Ascending aorta (tissue), 2 donors: ENCODE data around the gene KATNBL1. TPM values are rescaled to one million over a fixed set of nuclear protein-coding genes. Genes with fewer than 3 reads are reported as not detected.

Source experiments
- DNase-seq, 2 donors: peaks; one replicate each; pipeline ENCODE4 v3.0.0-alpha.2; 2019; ENCODE audit warnings: low spot score in 2 of 2
- H3K27ac ChIP-seq, 2 donors: fragments of 200-600 bp; sonication (generic); one replicate each; pipeline ENCODE4 v1.5.1; 2016 to 2017; ENCODE audit warnings: mild to moderate bottlenecking in 1 of 2
- H3K27me3 ChIP-seq: fragments of 200-600 bp; sonication (generic); one replicate; pipeline ENCODE4 v1.5.1; 2017
- H3K36me3 ChIP-seq, 2 donors: fragments of 200-600 bp; sonication (generic); one replicate each; pipeline ENCODE4 v1.5.1; 2016
- H3K4me1 ChIP-seq, 2 donors: fragments of 200-600 bp; sonication (generic); one replicate each; pipeline ENCODE4 v1.5.1; 2016 to 2017; ENCODE audit warnings: mild to moderate bottlenecking in 1 of 2
- H3K4me3 ChIP-seq, 2 donors: fragments of 200-600 bp; sonication (generic); one replicate each; pipeline ENCODE4 v1.5.1; 2016 to 2017; ENCODE audit warnings: mild to moderate bottlenecking in 1 of 2
- H3K9me3 ChIP-seq, 2 donors: fragments of 200-600 bp; sonication (generic); one replicate each; pipeline ENCODE4 v1.5.1; 2016
- intact Hi-C: fragments of 100-400 bp; cut with DNase I; formaldehyde crosslinking; loops from one replicate; pipeline ENCODE4 v1.15.1; 2023
- total RNA-seq: library from RNA; depleted of rRNA; stranded (reverse); fragments of >200 nt; gene quantifications from one replicate; pipeline ENCODE4 v1.1.0, GENCODE V29; 2016
- TF ChIP-seq, protein P1 (sequence below), 3 experiments: fragments of 200-600 bp in 2 of 3; fragments of 450-650 bp in 1 of 3; sonication (generic) in 2 of 3; IDR thresholded peaks; one replicate each; pipeline ENCODE4 v1.5.1; 2016 to 2019; ENCODE audit warnings: antibody characterized with exemption in 3 of 3, mild to moderate bottlenecking in 1 of 3, moderate library complexity in 1 of 3

Gene KATNBL1, protein sequence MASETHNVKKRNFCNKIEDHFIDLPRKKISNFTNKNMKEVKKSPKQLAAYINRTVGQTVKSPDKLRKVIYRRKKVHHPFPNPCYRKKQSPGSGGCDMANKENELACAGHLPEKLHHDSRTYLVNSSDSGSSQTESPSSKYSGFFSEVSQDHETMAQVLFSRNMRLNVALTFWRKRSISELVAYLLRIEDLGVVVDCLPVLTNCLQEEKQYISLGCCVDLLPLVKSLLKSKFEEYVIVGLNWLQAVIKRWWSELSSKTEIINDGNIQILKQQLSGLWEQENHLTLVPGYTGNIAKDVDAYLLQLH
- total RNA-seq, result 34.3 TPM

GRCh38 chr15:34209421-34210282 is at the start of gene KATNBL1:
KATNBL1 (minus strand) TSS chr15:34210096; CDS start chr15:34163676, 46,420 bp downstream.
- peaks cover 0 to 10% of the 10 kb centered on the region in 2 donors for H3K4me1 ChIP-seq
- intact Hi-C loops, result loop anchor here (1.0 kb wide), 3 partner anchors 16 to 147 kb away; partner anchors contain the start of genes EMC4 and PGBD4

DNA sequence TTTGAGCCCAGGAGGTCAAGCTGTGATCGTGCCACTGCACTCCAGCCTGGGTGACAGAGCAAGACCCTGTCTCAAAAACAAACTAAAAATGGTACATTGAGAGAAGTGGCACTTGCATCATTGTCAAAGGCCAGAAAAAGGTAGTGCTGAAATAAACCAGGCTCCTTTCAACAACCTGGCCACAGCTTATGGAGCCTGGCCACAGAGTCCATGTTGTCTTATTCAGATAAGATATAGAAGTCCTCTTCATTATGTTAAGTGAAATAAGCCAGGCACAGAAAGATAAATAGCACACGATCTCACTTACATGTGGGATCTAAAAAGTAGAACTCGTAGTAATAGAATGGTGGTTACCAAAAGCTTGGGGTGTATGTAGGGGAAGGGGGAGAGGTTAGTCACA is 49.7 kb upstream of the KATNBL1 start:
- peaks cover 23 to 39% of the 10 kb centered on the region in 2 donors for H3K36me3 ChIP-seq
- intact Hi-C loops, result no loop called here

More at GRCh38 chr15:34209421-34210282, at the start of gene KATNBL1:
- H3K27ac ChIP-seq, result peak within 1 kb of the TSS; percentile 80 to 86
- H3K27me3 ChIP-seq, result no peaks in the 10 kb centered on the region
- TF ChIP-seq, protein P1, sequence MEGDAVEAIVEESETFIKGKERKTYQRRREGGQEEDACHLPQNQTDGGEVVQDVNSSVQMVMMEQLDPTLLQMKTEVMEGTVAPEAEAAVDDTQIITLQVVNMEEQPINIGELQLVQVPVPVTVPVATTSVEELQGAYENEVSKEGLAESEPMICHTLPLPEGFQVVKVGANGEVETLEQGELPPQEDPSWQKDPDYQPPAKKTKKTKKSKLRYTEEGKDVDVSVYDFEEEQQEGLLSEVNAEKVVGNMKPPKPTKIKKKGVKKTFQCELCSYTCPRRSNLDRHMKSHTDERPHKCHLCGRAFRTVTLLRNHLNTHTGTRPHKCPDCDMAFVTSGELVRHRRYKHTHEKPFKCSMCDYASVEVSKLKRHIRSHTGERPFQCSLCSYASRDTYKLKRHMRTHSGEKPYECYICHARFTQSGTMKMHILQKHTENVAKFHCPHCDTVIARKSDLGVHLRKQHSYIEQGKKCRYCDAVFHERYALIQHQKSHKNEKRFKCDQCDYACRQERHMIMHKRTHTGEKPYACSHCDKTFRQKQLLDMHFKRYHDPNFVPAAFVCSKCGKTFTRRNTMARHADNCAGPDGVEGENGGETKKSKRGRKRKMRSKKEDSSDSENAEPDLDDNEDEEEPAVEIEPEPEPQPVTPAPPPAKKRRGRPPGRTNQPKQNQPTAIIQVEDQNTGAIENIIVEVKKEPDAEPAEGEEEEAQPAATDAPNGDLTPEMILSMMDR (IDR thresholded peaks at IDR 0.05), result peak; percentile 85 to 94 (median 94)
- DNase-seq, result peak; percentile 82 to 97
- H3K36me3 ChIP-seq, result peaks cover 0 to 3% of the 10 kb centered on the region in 2 donors
- peak within 1 kb of the TSS; percentile 92 for H3K4me3 ChIP-seq
- H3K9me3 ChIP-seq, result no peaks in the 10 kb centered on the region

GRCh38 chr15:34258151-34258550 is 48.3 kb upstream of the KATNBL1 start:
- Histone ChIP-seq H3K36me3 (peaks cover 37 to 53% of the 10 kb centered on the region in 2 donors), H3K27ac (peak overlapping the region in 1 of 2 donors; percentile 12), H3K27me3 (no peaks in the 10 kb centered on the region), H3K9me3 (no peaks in the 10 kb centered on the region), H3K4me1 (no peaks in the 10 kb centered on the region), H3K4me3 (no peak overlapping the region)
- TF ChIP-seq, protein P1 (IDR thresholded peaks at IDR 0.05), result no peak
- intact Hi-C loops, result no loop called here
- no peak for DNase-seq

More for the DNA sequence above, 49.7 kb upstream of the KATNBL1 start:
- no peaks in the 10 kb centered on the region for H3K27me3 ChIP-seq
- no peak overlapping the region for H3K27ac ChIP-seq
- H3K4me3 ChIP-seq, result no peak overlapping the region
- no peak for DNase-seq
- H3K9me3 ChIP-seq, result no peaks in the 10 kb centered on the region
- no peaks in the 10 kb centered on the region for H3K4me1 ChIP-seq
- TF ChIP-seq, protein P1 (IDR thresholded peaks at IDR 0.05), result no peak

- Histone ChIP-seq H3K4me3 (no peak overlapping the region), H3K27ac (no peak overlapping the region), H3K9me3 (no peaks in the 10 kb centered on the region), H3K27me3 (no peaks in the 10 kb centered on the region), H3K4me1 (no peaks in the 10 kb centered on the region), H3K36me3 (peaks cover 68 to 94% of the 10 kb centered on the region in 2 donors)
- DNase-seq, result no peak
- TF ChIP-seq, protein P1 (IDR thresholded peaks at IDR 0.05), result no peak
- intact Hi-C loops, result no loop called here
Measured at GRCh38 chr15:34252545-34252944, 42.6 kb upstream of the KATNBL1 start.

DNA sequence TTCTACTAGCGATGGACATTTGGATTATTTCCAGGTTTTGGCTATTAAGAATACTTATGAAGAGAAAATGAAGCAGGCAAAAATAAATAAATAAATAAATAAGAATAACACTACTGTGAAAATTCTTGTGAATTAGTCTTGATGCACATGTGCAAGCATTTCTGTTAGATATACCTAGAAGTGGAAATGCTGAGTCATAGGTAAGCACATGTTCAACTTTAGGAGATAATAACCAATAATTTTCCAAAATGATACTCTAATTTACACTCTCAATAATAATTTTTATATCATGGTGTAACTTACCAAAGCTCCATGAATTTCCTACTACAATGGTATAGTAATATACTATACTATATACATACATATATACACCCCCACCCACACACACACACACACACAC is 38.3 kb upstream of the KATNBL1 start:
- H3K27ac ChIP-seq, result no peak overlapping the region
- peaks cover 67 to 89% of the 10 kb centered on the region in 2 donors for H3K36me3 ChIP-seq
- H3K4me3 ChIP-seq, result no peak overlapping the region
- no peaks in the 10 kb centered on the region for H3K9me3 ChIP-seq
- intact Hi-C loops, result no loop called here
- TF ChIP-seq, protein P1 (IDR thresholded peaks at IDR 0.05), result no peak
- H3K27me3 ChIP-seq, result no peaks in the 10 kb centered on the region
- H3K4me1 ChIP-seq, result no peaks in the 10 kb centered on the region
- no peak for DNase-seq
